Measurements from ENCODE around the gene KIF1A.
"Not testable (repeated sequence)": the region's sequence is repeated elsewhere in the genome, so short reads cannot be mapped to it uniquely, and the experiment has no call there.

Gene KIF1A

DNA sequence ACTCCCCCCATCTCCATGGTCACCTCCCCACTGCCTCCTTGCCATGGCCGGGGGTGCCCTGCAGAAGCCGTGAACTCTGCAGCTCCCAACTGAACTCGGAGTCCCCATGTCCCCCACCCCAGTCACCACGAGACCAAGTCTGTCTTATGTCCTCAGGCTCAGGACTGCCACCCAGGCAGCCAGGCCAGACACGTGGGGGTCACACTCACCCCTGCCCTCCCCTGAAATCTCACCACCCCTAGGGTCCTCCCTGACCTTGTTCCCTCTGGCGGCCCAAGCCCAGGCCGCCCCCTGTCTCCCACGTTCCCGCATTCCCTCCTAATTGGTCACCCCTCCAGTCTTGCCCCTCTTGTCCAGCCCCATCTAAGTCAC is 117.4 kb downstream of the KIF1A start:
- no peak for DNase-seq (ENCODE audit: low read depth)

DNA sequence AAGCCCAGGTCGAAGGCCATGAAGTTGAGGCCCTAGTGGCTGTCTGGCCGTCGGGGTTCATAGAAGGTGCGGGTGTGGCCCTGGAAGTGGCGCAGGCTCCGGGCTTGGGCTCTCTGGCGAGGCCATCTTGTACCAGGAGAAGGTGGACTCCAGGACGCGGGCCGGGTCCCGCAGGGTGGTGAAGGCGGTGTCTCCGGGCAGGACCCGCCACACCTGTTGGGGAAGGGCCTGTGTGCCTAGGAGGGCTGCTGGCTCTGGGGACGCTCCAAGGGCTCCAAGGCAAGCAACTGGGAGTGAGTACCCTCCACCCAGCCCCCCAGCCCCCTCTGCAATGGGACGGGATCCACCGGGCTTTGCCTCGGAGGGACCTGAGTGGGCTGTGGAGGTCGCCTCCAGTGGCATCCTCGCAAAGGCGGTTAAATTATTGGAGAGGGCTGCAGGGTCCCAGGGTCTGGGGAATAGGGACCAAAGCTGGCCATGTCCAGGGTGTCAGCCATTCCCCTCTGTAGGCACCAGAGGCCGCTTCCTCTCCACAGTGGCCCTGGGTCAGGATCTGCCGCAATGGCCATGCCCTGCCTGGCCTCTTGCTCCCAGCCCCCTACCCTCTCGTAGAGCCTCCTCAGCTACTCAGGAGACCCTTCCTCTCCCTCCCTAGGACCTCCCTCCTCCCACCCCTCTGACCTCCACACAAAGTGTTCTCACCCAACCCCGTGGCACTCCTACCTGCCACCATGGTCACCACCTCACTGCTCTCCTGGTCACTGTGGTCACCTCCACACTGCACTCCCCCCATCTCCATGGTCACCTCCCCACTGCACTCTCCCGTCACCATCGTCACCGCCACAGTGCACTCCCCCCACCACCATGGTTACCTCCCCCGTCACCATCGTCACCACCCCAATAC is 118.0 kb downstream of the KIF1A start:
- no peak for DNase-seq (ENCODE audit: low read depth)

DNA sequence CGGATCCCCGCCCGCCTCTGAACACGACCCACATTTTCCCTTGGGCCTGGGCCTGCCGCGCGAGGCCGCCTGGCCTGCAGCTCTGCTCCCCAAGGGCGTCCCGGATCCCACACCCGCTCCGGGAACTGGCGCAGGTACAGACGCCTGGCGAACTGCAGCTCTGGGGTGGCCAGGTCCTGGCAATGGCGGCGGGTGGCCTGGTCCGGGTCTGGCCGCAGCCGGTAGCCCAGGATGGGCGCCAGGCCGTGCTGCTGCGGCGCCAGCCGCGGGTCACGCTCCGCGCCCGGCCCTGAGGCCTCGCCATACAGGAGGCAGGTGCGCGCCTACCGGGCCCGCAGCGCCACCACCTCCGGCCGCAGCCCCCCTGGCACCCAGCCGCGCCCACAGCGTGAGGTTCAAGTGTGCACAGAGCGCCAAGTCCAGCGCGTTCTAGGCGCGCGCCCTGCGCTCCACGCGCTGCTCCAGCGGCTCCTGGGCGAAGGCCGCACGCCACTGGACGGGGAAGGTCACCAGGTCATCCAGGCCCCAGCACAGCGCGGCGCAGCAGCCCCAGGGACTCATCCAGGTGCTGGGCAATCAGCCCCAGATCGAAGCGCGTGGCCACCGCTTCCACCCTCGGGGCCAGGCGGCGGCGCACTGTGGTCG is 118.8 kb downstream of the KIF1A start:
- DNase-seq (ENCODE audit: low read depth), result no peak

DNA sequence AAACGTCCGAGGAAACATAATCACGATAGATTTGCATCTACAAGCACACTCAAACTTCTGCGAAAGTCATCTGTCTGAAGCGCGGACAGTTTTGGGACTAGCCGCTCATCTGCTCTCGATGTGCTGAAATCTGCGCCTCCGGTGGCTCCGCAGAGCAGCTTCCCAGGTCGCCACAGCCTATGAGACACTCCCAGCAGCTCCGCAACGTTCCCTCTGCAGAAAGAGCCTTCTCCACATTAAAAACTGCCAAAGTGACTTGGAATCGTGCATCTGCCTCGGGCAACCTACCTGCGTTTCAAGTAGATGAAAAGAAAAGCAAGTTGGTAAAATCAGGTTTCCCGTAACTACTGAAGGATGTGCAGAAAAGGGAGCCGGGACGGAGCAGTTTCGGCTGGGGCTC is 119.4 kb downstream of the KIF1A start:
- DNase-seq (ENCODE audit: low read depth), result not testable (repeated sequence)

DNA sequence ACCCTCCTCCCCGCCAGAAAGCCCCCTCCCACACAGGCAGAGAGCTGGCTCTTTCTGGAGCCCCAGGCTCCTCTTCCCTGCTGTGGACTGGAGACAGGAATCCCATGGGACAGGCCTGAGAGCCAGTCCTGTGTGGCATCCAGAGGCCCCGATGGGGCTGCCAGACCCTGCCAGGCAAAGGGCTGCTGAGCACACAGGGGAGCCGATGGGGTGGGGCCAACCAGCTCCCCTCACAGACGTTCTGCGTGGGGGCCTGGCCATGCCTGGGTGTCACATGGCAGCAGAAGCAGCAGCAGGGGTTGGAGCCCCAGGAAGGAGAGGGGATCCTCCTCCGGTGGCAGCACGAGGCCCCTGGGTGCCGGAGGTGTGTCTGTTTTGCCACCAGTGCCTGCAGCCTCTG is 120.2 kb downstream of the KIF1A start:
- DNase-seq (ENCODE audit: low read depth), result not testable (repeated sequence)

DNA sequence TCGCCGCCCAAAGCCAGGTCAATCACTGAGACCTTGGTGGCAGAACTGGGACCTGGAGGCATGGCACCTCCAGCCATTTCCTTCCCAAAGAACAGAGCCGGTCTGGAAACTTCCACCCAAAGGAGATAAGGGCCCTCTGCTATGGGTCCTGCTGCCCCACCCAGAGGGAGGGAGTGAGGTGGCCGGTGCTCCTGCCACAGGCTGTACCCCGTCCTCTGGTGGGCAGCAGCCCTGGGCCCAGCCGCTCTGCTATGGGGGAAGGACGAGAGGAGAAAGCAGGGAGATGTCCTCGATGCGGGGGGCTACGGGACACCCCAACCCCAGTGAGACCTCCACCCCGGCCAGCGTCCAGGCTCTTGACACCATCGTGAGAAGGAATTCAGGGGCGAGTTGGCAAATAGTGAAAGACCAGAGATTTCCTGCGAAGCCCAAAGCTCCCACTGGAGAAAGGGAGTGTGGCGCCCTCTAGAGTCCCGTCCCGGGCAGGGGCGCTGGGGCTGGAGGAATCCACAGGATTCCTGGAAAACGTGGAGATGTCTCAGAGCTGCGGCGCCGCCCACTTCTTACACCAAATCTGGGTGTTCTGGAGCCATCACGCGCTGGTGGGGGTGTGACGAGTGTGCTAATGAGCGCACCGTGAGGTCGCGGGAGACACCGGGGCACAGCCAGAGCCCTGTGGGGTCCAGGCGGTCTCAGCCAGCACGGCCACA is 121.0 kb downstream of the KIF1A start:
- DNase-seq (ENCODE audit: low read depth), result not testable (repeated sequence)

DNA sequence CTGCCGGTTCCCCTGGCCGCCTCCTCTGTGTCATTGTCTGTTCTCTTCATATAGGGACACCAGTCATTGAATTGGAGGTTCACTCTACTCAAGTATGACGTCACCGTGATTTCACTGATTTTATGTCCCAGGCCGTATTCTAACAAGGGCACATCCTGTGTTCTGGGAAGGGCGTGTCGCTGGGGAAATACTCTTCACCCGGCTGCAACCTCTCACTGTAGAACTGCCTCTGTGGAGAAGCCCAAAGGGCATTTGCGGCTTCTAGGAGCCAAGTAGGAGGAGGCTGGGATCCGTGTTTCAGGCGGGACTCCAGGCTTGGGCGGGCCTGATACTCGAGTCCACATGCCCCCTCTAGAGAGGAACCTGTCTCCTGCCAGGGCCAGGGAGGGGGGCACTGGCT is 123.5 kb downstream of the KIF1A start:
- DNase-seq (ENCODE audit: low read depth), result not testable (repeated sequence)

DNA sequence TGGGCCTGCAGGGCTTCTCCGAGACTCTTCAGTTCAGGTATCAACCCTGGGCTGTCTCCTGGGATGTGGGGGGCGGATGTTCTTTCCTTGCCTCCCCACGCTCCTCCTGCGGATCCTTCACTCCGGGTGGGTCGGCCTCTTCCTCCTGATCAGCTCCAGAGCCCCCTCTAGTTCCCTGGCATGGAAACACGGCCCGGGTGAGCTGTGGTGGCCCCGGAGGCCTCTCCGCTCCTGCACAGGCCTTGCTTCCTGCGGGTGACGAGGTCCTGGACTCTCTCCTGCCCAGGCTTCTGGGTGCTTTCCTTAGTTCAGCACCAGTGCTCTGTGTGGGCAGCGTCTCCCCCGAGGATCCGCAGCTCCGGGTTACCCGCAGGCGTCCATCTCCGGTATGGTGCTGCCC is 124.4 kb downstream of the KIF1A start:
- DNase-seq (ENCODE audit: low read depth), result not testable (repeated sequence)

DNA sequence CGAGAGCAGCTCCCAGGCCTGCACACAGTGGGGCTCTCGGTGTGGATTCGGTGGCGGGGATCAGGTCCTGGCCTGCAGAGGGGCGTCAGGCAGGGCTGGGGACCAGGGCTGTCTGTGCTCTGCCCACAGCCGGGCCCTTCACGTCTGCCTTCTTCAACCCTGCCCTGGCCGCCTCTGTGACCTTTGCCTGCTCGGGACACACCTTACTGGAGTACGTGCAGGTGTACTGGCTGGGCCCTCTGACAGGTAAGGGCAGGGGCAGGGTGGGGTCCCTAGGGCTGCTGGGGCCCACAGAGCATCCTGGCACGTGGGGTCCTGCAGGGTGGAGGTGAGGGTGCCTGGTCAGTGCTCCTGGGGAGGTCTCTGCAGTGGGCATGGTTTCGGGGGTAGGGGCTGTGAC is 125.7 kb downstream of the KIF1A start:
- not testable (repeated sequence) for DNase-seq (ENCODE audit: low read depth)

DNA sequence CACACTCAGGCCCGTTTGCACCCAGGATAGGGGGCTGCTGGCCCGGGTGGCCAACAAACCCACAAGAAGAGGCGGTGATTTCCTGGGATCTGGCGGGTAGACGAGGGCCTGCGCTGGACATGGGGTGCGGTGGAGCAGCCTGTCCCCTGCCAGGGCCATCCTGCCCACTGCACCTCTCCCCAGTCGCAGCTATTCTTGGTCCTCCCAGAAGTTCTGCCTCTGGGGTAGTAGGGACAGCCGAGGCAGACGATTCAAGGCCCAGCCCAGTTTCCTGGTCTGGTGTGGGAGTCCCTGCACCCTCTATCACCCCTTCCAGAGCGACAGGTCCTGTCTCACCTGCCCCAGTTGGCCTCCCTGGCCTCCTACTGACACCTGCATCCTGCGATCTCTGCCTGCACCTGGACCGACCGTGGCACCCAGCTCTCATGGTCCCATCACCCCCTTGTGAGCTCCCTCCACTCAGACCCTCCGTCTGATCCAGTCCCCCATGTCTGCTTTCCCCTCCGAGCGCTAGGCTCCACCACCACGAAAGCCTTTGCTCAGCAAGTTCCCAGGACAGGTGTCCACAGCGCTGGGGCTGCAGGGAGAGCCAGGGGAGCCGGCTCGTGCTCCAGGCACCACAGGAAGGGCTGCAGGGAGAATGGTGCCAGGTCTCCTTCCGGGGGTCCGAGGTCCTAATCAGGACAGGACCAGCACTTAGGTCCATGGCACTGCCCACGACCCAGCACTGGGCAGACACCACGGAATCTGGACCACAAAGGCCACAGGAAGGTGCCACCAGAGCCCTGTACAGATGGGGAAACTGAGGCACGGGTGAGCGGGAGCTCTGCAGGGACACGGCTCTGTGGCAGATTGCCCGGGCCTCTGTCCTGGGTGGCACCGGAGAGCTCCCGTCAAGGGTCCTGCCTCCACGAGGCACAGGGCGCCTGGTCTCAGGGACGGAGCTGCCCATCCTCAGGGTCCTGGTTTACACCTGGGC is 127.1 kb downstream of the KIF1A start:
- not testable (repeated sequence) for DNase-seq (ENCODE audit: low read depth)

DNA sequence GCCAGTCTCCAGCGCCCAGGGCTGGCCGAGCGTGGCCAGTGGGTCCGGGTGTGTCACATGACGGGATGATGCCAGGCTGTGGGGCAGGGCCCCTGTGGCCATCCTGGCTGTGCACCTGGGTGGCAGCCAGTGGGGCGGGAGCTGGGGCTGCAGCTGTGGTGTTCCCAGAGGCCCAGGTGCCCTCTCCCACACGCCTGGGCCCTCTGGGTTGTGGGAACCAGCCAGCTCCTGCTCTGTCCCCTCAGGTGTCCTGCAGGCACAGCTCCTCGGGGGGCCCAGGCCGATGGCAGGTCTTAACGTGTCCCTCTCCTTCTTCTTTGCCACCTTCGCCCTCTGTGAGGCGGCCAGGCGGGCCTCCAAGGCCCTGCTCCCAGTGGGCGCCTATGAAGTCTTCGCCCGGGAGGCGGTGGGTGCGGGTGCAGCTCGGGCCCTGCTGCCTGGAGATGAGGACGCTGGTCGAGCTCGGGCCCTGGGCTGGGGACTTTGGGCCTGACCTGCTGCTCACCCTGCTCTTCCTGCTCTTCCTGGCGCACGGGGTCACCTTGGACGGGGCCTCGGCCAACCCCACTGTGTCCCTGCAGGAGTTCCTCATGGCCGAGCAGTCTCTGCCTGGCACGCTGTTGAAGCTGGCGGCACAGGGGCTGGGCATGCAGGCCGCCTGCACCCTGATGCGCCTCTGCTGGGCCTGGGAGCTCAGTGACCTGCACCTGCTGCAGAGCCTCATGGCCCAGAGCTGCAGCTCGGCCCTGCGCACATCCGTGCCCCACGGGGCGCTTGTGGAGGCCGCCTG is 128.2 kb downstream of the KIF1A start, which contains the start of gene AQP12A:
Gene AQP12A, plus strand, starts transcription at position 236 of the 790 bp plus-strand sequence. Its CDS starts 48 bp downstream, at position 284.
- DNase-seq (ENCODE audit: low read depth), result not testable (repeated sequence)

DNA sequence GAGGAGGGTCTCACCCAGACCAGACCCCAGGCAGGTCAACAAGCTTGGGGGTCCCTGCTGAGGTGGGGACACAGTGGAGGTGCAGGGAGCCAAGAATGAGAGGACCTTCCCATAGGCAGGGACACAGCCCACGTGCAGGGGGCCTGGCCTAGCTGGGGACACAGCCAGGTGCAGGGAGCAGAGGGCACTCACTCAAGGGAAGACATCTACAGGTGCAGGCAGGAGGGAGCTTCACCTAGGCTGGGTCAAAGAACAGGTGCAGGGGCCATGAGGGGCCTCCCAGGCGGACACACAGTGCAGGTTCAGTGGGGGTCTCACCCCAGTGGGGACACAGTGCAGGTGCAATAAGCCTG is 129.0 kb downstream of the KIF1A start:
- DNase-seq (ENCODE audit: low read depth), result not testable (repeated sequence)

DNA sequence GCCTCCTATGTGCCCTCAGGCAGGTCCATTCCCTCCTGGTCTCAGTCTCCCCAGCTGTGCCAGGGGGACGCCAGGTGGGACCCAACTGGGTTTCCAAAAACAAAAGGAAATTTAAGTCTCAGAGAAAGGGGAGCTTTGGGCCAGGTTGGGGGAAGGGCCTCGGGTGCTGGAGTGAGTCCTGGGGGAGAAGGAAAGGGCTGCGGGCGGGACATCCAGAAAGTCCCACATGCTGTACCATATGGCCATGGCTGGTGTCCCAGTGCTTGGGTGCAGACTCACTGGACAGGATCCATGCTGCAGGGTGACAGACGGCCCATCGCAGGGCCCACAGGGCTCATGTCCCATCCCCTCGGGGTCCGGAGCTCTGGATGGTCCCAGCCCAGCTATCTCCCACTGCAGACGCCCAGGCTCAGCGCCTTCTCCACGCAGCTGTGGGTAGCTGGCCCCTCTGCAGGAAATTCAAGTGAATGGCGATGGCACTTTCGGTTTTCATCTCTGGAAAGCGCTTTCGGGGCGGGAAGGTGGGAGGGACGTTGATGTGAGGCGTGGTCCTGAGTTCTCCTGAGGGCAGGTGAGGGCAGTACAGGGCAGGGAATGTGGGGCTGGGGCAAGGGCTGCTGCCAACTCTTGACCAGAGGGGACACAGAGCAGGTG is 129.5 kb downstream of the KIF1A start:
- DNase-seq (ENCODE audit: low read depth), result not testable (repeated sequence)

DNA sequence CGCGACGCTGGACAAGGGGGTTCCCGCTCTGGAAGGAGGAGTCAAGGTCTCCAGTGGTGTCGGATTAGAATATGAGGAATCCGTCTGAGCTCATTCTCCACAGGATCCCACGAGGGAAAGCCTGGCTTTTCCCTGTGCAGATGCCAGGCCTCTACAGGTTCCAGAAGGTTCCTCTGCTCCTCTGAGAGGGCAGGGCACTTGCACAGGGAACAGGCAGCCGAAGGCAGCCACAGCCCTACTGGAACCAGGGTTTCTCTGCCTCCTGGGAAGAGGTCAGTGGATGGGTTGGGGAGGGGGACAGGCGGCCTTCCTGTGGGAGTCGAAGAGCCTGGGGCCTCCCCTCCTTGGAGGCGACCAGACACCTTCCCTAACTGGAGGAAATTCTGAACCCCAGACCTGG is 130.0 kb downstream of the KIF1A start:
- DNase-seq (ENCODE audit: low read depth), result no peak

DNA sequence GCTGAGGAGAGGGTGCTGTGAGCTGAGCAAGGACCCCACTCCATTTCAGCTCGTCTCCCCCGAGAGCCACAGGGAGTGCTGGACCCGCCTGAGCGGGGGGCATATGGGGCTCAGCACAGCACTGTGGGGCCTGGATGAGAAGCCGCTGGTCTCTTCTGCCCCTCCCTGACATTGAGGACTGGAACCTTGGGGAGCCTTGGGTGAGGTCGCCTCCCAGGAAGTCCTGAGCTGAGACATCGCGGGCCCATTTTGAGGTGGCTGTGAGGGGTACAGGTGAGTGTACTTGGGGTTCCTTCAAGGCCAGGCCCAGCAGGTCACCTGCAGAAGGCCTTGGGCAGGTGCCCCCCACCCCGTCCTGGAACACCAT is 131.5 kb downstream of the KIF1A start:
- no peak for DNase-seq (ENCODE audit: low read depth)

DNA sequence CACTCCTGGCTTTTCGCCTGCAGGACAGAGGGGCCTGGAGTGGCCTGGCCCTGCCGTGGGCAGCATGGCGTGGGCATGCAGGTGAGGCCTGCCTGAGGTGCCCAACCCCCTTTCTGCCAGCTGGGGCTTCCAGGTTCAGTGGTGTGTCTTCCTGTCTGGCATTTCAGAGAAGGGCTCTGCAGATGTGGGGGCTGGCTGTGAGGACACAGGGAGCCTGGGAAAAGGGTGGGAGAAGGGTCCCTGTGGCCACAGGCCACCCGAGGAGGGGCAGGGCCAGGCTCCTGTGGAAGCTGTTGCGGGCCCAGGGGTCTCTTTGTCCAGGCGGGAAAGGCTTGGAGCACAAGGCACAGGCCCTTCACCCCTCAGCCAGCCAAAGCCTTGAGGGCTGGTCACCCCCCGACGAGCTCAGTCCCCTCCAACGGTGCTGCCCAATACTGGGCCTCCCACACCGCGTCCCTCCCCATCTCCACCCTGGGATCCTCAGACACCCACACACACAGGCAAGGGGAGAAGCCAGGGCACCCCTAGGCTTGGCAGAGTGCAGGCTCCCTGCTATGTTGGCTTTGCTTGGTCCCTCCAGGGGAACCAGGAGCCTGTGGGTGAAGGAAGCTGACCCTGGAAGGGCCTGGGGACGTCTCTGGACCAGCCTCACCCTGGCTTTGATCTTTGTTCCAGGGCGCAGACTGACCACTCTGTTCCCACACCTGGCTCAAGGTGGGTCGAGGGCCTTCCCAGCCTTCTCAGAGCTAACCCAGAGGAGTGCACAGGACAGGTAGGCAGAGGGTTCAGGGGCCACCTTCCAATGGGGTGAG is 132.1 kb downstream of the KIF1A start:
- no peak for DNase-seq (ENCODE audit: low read depth)

DNA sequence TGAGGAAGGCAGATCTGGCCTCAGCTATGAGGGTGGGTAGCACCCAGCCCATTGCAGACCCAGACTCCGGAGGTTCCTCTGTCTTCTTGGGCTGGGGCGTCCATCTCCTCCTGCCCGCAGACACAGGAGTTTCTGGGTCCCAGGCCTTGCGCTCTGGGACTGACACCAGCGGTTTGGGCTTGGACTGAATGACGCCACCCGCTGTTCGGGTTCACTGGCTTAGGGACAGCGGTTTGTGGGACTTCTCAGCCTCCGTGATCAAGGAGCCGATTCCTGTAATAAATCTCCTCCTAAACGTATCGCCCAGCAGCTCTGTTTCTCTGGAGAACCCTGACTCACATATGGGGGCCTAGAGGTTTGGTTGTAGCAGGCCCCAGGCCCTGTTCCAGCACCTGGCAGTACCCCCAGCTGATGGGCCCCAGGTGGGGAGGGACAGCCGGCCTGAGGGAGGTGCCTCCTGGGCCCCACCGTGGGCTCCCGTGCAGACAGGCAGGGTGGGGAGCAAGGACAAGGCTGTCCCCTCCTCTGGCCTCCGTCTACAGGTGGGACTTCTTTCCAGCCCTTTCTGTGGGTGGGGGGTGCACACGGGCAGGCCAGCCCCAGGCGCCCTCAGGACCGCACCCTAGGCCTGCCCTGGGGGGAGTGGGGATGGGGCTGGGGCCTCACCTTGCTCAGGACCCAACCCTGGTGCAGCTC is 132.8 kb downstream of the KIF1A start:
- DNase-seq (ENCODE audit: low read depth), result no peak

DNA sequence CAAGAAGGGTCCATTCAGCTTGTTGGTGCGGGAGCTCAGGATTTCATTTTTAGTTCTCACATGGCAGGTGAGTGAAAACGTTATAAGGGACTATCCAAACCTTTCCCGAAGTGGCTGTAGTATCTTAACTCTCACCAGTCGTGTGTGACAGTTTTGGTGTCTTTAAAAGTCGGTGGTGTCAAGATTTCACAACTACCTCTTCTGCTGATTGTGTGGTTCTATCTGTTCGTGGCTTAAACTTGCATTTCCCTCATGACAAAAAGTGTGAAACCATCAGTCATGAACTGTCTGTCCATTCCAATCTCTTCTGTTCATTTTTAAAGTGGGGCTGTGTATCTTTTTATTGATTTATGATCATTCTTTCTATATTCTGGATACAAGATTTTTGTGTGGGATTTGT is 133.6 kb downstream of the KIF1A start:
- no peak for DNase-seq (ENCODE audit: low read depth)

All from ELR (cell line).